ENCODE measurements around the gene TBC1D8.

DNA sequence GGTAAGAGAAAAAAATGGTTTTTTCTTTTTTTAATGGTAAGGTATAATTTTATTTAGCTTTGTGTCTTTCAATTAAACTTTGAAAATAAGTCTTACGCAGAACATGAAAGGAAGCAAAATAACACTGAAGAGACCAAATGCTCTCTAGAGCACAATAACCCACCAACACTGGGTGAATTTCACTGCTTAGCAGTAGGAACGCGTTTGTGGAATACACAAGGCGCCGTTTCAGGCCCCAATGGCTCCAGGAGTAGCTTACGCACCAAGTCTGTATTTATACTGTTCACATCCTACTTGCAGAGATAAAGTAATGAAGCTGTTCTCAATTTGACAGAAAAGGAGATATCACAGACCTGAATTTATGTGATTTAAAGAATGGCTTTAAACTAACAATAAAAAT lies 125.6 kb downstream of the TBC1D8 start:
- TF ChIP-seq POLR2A (IDR thresholded peaks at IDR 0.05) = no peak
- TF ChIP-seq, protein P1, sequence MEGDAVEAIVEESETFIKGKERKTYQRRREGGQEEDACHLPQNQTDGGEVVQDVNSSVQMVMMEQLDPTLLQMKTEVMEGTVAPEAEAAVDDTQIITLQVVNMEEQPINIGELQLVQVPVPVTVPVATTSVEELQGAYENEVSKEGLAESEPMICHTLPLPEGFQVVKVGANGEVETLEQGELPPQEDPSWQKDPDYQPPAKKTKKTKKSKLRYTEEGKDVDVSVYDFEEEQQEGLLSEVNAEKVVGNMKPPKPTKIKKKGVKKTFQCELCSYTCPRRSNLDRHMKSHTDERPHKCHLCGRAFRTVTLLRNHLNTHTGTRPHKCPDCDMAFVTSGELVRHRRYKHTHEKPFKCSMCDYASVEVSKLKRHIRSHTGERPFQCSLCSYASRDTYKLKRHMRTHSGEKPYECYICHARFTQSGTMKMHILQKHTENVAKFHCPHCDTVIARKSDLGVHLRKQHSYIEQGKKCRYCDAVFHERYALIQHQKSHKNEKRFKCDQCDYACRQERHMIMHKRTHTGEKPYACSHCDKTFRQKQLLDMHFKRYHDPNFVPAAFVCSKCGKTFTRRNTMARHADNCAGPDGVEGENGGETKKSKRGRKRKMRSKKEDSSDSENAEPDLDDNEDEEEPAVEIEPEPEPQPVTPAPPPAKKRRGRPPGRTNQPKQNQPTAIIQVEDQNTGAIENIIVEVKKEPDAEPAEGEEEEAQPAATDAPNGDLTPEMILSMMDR (IDR thresholded peaks at IDR 0.05) = no peak
